DND-41 (cell line): Measurements from ENCODE around the gene ASIC1.

Source experiments
- EZH2 ChIP-seq: IDR thresholded peaks from 3 replicates; pipeline ENCODE4 v1.6.1; 2012; ENCODE audit warnings: borderline replicate concordance, low read depth, mild to moderate bottlenecking, moderate library complexity, low read length, inconsistent platforms; ENCODE audit not compliant: severe bottlenecking
- TF ChIP-seq, protein P1 (sequence below): IDR thresholded peaks from 2 replicates; pipeline ENCODE4 v1.5.1; 2012; ENCODE audit warnings: borderline replicate concordance, low read length, moderate library complexity, mild to moderate bottlenecking; ENCODE audit not compliant: poor library complexity, severe bottlenecking; ENCODE audit errors: extremely low read depth

- TF ChIP-seq, protein P1, sequence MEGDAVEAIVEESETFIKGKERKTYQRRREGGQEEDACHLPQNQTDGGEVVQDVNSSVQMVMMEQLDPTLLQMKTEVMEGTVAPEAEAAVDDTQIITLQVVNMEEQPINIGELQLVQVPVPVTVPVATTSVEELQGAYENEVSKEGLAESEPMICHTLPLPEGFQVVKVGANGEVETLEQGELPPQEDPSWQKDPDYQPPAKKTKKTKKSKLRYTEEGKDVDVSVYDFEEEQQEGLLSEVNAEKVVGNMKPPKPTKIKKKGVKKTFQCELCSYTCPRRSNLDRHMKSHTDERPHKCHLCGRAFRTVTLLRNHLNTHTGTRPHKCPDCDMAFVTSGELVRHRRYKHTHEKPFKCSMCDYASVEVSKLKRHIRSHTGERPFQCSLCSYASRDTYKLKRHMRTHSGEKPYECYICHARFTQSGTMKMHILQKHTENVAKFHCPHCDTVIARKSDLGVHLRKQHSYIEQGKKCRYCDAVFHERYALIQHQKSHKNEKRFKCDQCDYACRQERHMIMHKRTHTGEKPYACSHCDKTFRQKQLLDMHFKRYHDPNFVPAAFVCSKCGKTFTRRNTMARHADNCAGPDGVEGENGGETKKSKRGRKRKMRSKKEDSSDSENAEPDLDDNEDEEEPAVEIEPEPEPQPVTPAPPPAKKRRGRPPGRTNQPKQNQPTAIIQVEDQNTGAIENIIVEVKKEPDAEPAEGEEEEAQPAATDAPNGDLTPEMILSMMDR: no peak
- TF ChIP-seq EZH2: no peak
Observed at GRCh38 chr12:50111395-50111692, 53.9 kb downstream of the ASIC1 start.
